NCI-H2171 treated with DMSO at 0.1 percent for 48 hours (cell line): ENCODE measurements around the gene TEX19.
"Not testable (repeated sequence)": the region's sequence is repeated elsewhere in the genome, so short reads cannot be mapped to it uniquely, and the experiment has no call there.

Experiments
- DNase-seq: peaks from one replicate; lab custom pipeline; 2025; lab: John Stamatoyannopoulos, UW

TEX19 gene

DNA sequence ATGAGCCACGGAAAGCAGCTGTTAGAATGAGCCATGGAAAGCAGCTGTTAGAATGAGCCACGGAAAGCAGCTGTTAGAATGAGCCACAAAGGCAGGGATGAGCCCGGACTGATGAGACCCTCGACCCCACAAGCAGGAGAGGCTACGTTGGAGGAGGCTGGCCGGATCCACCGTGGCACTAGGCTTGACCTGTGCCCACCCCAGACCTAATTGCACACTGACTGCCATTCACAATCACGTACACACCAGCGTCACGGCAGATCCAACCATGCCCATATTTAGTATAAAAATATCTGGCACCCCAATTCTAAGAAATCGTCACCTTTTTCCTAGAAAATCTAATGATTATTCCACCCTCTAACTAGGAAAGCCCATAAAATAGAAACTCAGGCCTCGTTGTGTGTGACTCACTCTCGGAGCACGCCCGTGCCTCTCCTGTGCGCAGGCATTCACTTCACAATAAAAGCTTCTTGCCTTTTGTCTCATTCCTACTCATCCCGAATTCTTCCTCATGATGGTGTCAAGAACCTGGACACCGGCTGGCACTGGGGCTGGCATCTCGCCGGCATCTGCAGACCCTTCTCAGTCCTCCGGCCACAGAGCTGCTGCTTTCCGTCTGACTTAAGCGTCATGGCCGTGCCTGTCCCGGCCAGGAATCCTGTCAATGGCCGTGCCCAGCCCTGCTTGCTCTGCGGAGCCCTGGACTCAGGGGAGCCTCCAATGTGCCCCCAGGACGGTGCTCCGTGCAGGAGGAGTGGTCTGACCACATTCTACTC, 20.0 kb upstream of the TEX19 start:
- DNase-seq, result no peak

DNA sequence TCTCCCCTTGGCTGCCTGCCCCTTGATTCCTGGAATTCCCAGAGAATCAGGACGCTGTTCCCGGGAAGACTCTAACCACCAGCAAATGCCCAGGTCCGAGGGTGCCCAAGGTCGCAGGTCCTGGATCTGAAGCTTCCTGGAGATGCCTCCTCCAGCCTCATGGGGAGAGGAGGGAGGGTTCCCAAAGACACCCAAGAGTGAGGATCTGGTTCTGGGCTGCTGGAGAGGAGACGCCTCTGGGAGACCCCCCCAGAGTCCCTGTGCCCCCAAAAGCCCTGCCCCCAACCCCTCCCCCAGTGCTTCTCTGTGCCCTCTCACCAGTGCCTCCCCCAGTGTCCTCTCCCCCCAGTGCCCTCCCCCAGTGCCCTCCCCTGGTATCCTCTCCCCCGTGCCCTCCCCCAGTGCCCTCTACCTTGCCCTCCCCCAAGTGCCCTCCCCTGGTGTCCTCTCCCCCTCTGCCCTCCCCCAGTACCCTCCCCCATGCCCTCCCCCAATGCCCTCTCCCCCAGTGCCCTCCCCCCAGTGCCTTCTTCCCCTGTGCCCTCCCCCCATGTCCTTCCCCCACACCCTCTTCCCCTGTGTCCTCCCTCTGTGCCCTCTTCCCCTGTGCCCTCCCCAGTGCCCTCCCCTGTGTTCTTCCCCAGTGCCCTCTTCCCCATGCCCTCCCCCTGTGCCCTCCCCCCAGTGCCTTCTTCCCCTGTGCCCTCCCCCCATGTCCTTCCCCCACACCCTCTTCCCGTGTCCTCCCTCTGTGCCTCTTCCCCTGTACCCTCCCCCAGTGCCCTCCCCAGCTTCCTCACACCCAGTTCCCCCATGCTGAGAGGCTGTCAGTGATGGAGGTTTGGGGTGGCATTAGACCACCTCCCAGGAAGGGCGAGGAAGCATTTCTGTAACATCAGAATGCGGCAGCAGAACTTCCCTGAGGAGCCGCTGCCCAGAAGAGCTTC, 19.1 kb upstream of the TEX19 start:
- no peak for DNase-seq

DNA sequence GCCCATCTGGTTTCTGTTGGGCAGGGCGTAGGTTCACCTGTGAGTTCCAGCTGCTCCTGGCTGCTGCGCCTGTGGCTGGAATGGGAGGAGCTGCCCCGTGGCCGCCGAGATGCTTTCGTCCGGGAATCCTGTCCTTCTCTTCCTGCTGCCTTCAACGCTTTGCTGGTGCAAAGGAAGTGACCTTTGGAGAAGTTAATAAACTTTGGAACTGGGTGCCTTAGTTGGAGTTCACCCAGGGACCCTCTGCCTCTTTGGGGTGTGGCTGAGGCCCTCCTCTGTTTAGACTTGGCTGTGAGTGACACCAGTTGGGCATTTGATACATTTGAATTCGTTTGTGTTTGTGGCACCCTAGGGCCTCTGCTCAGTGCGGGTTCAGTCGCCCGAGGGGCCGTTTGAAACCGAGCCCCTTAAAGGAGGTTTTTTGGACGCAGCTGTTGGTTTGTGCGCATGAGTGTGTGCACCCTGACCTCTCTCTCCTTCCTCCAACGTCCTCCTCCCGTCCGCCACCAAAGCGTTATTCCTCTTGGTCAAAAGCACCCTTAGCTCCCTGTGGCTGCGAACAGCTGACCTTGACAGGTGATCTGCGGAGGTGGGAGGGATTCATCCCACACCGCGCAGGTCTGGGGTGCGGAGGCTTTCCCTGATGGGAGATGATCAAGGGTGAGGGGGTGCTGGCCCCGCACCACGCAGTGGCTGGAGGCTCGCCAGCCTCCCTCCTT, 16.5 kb upstream of the TEX19 start:
- no peak for DNase-seq

DNA sequence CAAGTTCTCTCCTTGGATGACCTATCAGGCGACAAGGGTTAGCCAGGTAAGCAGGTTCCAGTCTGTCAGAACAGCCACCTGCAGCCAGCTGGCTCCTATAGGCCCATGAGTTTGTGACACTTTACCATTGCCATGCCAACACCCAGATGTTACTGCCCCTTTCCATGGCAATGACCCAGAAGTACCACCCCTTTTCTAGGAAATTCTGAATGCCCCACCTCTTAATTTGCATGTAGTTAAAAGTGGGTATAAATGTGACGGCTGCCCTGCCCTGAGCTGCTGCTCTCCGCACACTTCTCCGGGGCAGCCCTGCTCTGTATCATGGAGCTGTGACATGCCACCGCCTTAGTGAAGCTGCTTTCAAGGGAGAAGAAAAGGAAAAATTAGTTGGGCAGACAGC, 15.5 kb upstream of the TEX19 start:
- DNase-seq, result no peak

DNA sequence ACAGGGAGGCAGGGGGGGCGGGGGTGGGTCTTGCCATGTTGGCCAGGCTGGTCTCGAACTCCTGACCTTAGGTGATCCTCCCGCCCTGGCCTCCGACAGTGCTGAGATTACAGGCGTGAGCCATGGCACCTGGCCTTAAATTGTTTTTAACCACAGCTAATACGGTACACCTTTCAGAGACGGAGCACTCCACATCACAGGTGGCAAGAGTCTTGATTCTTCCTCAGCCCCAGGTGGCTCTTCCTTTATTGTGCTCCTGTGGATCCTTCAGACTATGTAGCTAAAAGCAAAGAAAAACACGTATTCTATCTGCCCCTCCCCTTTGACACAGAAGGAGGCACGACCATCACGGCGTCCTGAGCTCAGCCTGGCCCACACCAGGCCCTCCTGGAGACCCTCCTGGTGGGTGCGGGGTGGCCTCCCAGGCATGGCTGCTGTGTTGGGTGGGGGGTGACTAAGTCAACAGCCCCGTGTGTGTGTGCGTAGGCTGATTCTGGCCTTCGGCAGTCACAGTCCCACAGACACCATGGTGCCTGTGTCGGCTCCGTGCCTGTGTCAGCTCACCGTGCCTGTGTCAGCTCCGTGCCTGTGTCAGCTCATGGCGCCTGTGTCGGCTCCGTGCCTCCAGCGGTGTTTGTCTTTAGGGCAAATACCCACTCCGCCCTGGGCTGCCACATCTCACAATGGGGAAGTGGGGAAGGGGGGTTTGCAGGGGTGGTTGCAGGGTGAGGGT, 14.7 kb upstream of the TEX19 start:
- no peak for DNase-seq

- no peak for DNase-seq
Measured at GRCh38 chr17:82345151-82345976, 13.7 kb upstream of the TEX19 start.

GRCh38 chr17:82346342-82347300, 12.4 kb upstream of the TEX19 start:
- DNase-seq, result no peak

DNA sequence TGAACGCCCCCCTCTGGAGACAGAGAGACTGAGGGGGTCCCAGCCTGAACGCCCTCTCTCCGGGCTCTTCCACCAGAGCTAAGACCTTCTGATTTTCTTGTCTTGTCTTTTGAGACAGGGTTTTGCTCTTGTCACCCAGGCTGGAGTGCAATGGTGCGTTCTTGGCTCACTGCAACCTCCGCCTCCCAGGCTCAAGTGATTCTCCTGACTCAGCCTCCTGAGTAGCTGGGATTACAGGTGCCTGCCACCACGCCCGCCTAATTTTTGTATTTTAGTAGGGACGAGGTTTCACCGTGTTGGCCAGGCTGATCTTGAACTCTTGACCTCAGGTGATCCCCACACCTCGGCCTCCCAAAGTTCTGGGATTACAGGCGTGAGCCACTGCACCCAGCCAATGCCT, 11.1 kb upstream of the TEX19 start:
- DNase-seq, result not testable (repeated sequence)

GRCh38 chr17:82348434-82348833, 10.6 kb upstream of the TEX19 start:
- no peak for DNase-seq

DNA sequence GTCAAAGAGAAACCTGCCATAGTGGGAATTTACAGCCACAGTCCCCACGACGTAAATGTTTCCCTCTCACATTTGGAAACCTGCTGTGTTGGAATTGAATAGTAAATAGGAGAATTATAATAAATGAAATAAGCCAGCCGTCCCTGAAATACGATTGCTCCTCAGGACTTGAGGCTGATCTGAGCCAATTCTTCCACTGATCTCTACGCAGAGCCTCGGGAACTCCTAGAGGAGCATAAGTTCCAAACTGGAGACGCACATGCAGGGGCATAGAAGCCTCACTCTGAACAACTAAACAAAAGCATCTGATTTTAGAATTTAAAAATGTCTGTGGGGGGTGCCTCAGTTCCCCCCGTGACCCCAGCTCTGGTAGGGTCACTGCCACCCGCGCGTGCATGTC, 10.2 kb upstream of the TEX19 start:
- DNase-seq, result no peak

DNA sequence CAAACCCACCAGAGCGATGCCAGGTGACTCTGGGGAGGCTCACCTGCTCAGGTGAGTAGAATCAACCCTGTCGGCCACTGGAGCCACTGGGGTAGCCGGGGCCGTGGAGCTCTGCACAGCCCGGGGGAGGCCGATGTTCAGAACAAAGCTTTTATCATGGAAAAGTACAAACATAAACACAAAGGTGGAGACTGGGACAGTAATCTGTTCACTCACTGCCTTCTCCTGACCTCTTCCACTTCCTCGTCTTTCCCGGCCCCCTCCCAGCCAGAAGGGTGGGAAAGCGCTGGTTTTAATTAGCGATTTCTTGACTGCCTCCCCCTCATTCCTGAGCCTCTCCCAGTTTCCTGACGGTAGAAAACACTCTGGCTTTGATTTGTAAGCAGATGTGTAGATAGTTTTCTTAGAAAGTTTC, 9.8 kb upstream of the TEX19 start:
- DNase-seq, result no peak

- DNase-seq, result no peak
Measured at GRCh38 chr17:82350182-82351030, 8.6 kb upstream of the TEX19 start.

- DNase-seq, result no peak
Measured at GRCh38 chr17:82351254-82351712, 7.8 kb upstream of the TEX19 start.

- DNase-seq, result peak; percentile 69
Measured at GRCh38 chr17:82351713-82352488, 7.1 kb upstream of the TEX19 start.

DNA sequence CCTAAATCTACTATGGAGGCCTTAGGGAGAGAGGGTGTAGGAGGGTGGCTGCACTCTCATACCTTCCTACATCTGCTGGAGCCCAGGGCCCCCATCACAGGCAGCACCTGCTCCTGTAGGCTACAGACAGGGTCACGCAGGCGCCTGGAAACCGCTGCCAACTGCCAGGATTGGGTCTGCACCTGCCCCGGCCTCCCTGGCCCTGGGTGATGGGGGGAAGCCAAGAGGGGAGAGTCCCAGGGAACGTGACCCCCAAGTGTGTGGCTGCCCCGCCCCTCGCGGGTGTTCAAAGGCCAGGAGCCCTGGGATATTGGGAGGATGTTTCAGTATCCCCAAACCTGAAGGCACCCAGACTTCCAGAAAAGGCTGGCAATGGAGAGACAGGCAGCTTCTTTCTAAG, 5.6 kb upstream of the TEX19 start:
- DNase-seq, result no peak

- no peak for DNase-seq
Measured at GRCh38 chr17:82354804-82355308, 4.2 kb upstream of the TEX19 start.

DNA sequence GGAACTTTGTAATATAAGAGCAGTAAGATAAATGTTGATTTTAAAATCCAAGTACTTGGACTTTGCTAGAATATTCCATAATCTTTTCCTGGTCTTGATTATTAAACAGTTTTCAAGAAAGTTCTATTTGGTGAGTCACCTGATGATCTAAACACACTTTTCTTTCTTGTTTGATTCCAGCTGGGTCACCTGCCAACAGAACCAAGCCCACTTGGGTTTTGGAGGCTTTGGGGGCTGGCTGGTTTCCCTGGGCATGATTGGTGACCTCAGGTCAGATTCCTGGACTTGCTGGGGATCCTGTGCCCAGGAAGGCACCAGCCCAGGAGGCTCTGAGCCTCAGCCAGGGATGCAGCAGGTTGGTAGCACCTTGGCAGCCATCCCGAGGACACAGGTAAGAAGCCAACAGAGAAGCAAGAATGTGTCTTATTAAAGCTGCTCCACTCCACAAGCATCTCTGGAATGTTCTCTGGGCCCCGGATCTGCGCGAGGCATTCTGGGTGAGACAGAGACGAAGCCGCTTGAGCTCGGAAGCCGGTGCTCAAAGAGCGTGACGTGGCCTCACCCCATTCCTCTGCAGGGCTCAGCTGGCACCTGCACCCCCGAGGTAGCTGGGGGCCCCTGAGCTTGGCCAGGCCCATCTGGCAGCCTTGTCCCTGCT, 3.1 kb upstream of the TEX19 start:
- no peak for DNase-seq
